ENCODE results near the gene TRIP10. TPM values are rescaled to one million over a fixed set of nuclear protein-coding genes. Genes with fewer than 3 reads are reported as not detected.
A peak's percentile ranks its signal among the peaks of the same experiment; 100 is the strongest.

TRIP10 gene
- total RNA-seq, 1 donor from 2014 or later = 65.8 TPM

DNA sequence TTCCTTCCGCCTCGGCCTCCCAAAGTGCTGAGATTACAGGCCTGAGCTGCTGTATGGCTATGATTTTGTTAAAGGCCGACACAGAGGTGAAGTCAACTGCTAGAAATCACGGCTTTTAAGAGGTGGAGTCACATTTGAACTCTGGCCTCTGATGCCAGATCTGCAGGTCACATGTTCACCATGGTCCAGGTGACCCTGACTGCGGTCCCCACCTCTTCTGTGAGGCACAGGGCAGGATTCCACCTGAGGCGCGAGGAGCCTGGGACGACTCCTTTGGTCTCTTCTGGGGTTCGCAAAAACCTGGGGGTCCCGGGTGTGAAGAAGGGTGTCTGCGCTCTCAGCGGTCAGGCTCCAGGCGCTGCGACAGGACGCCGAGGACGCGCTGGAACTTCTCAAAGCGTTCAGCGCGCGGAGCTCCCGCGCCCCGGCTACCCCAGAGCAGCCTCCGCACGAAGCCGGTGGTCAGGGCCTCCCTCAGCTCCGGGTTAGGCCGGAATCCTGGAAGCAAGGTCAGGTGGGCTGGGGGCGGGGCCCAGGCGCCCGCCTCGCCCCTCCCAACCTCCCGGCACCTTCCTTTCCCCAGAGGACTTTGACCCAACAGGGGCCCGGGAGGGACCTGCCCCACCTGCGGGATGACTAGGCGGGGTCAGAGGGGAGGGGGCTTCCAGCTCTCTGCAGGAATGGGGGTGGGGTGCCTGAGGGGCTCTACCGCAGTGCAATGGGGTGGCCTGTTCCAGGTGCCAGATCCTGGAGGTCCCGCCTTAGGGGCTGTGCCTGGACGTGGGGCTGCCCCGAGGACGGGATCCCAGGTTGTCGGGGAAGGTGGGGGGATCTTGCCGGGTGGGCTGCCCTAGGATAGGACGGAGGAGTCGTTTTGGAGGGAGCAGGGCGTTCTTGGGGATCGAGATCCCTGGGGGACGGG lies 13.0 kb downstream of the TRIP10 start:
- intact Hi-C loops (cut with DNase I) = no loop called here
- ATAC-seq (peak; percentile 1 to 2), DNase-seq (no peak)
- TF ChIP-seq, protein P1, sequence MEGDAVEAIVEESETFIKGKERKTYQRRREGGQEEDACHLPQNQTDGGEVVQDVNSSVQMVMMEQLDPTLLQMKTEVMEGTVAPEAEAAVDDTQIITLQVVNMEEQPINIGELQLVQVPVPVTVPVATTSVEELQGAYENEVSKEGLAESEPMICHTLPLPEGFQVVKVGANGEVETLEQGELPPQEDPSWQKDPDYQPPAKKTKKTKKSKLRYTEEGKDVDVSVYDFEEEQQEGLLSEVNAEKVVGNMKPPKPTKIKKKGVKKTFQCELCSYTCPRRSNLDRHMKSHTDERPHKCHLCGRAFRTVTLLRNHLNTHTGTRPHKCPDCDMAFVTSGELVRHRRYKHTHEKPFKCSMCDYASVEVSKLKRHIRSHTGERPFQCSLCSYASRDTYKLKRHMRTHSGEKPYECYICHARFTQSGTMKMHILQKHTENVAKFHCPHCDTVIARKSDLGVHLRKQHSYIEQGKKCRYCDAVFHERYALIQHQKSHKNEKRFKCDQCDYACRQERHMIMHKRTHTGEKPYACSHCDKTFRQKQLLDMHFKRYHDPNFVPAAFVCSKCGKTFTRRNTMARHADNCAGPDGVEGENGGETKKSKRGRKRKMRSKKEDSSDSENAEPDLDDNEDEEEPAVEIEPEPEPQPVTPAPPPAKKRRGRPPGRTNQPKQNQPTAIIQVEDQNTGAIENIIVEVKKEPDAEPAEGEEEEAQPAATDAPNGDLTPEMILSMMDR (IDR thresholded peaks at IDR 0.05) = no peak
- Histone ChIP-seq H3K36me3 (peaks cover 58% of the 10 kb centered on the region), H3K4me3 (peak overlapping the region; percentile 50), H3K4me1 (peaks cover 19% of the 10 kb centered on the region), H3K27me3 (ENCODE audit: low read depth) (no peaks in the 10 kb centered on the region), H3K27ac (peak overlapping the region; percentile 76), H3K9me3 (no peaks in the 10 kb centered on the region)

GRCh38 chr19:6753178-6754031 lies 13.9 kb downstream of the TRIP10 start:
- H3K27ac ChIP-seq = peak overlapping the region; percentile 76
- intact Hi-C loops (cut with DNase I) = no loop called here
- peaks cover 15% of the 10 kb centered on the region for H3K4me1 ChIP-seq
- no peaks in the 10 kb centered on the region for H3K27me3 ChIP-seq (ENCODE audit: low read depth)
- peak overlapping the region; percentile 50 for H3K4me3 ChIP-seq
- TF ChIP-seq, protein P1 (IDR thresholded peaks at IDR 0.05) = peak; percentile 52
- DNase-seq (peak; percentile 91), ATAC-seq (peak; percentile 88 to 94)
- no peaks in the 10 kb centered on the region for H3K9me3 ChIP-seq
- H3K36me3 ChIP-seq = peaks cover 52% of the 10 kb centered on the region

DNA sequence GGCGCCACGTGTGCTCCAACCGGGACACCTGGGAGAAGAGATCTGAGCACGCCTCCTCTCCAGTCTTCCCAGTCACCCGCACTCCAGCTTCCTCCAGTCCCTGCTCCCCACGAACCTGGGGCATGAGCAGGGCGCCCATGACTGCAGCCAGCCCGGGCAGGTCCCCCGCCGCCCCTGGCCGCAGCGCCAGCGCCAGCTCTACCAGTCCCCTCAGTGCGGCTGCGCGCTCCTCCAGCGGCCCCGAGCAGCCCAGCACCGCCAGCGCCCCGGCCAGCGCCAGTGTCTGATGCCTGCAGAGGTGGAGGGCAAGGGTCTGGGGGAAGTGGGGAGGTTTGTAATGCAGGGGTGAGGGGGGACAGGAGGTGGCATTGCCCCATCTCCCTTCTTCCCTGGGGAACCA lies 14.7 kb downstream of the TRIP10 start:
- DNase-seq (no peak), ATAC-seq (no peak)
- Histone ChIP-seq H3K4me3 (no peak overlapping the region), H3K9me3 (no peaks in the 10 kb centered on the region), H3K4me1 (peaks cover 12% of the 10 kb centered on the region), H3K27me3 (ENCODE audit: low read depth) (no peaks in the 10 kb centered on the region), H3K27ac (no peak overlapping the region), H3K36me3 (peaks cover 52% of the 10 kb centered on the region)
- intact Hi-C loops (cut with DNase I) = no loop called here
- TF ChIP-seq, protein P1 (IDR thresholded peaks at IDR 0.05) = no peak

DNA sequence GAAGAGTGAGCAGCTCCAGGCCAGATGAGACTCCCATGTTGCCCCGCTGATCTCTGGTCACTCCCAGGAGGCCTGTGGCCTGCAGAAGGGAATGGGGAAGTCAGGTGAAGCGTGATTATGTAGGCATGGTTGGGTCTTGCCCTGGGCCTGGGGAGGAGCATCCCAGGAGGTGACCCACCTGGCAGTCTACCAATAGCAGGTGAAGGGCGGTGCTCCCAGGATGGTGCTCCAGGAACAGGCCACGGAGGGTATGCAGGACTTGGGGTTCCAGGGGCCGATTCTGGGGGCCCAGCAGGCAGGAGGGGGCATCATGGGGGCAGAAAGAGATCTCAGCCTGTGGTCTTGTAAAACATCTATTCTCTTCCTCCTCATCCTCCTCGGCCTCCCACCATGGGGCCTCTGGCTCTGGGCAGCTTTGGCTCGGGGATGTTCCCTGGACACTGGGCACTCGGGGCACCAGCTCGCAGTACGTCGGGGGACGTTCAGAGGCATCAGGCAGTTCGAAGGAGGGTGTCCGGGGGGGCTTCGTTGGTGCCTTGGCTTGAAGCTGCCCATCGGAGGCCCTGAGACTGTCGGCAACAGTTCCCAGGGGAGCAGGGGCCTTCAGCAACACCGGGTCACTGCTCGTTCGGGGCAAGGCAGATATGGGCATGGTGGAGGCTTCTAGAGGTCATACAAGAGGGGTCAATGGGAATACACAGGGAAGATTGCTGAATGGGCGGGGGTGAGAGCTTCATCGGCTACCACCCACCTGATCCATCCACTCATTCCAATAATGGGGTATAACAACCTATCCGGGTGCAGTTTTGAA lies 15.4 kb downstream of the TRIP10 start:
- ATAC-seq = no peak
- H3K9me3 ChIP-seq = no peaks in the 10 kb centered on the region
- TF ChIP-seq, protein P1 (IDR thresholded peaks at IDR 0.05) = no peak
- peaks cover 12% of the 10 kb centered on the region for H3K4me1 ChIP-seq
- no peak overlapping the region for H3K27ac ChIP-seq
- H3K36me3 ChIP-seq = peaks cover 49% of the 10 kb centered on the region
- no peak for DNase-seq
- no peaks in the 10 kb centered on the region for H3K27me3 ChIP-seq (ENCODE audit: low read depth)
- no peak overlapping the region for H3K4me3 ChIP-seq
- intact Hi-C loops (cut with DNase I) = no loop called here

- ATAC-seq = no peak
- intact Hi-C loops (cut with DNase I) = no loop called here
- H3K27me3 ChIP-seq (ENCODE audit: low read depth) = no peaks in the 10 kb centered on the region
- TF ChIP-seq, protein P1 (IDR thresholded peaks at IDR 0.05) = no peak
- H3K9me3 ChIP-seq = no peaks in the 10 kb centered on the region
- no peak overlapping the region for H3K4me3 ChIP-seq
- DNase-seq = no peak
- peaks cover 5% of the 10 kb centered on the region for H3K4me1 ChIP-seq
- H3K27ac ChIP-seq = no peak overlapping the region
- H3K36me3 ChIP-seq = peaks cover 31% of the 10 kb centered on the region
Measured at GRCh38 chr19:6760606-6761005, 21.1 kb downstream of the TRIP10 start.

All from lower lobe of right lung (tissue), 2 donors.